ENCODE data around the gene PPIL4. TPM values are rescaled to one million over a fixed set of nuclear protein-coding genes. Genes with fewer than 3 reads are reported as not detected.
A peak's percentile ranks its signal among the peaks of the same experiment; 100 is the strongest.

The PPIL4 gene
- total and polyA plus RNA-seq, 2 of the 13 experiments (the other 11 are each of a cell fraction or from before 2014, with no cell fraction given) = 5.5 to 46.0 TPM

DNA sequence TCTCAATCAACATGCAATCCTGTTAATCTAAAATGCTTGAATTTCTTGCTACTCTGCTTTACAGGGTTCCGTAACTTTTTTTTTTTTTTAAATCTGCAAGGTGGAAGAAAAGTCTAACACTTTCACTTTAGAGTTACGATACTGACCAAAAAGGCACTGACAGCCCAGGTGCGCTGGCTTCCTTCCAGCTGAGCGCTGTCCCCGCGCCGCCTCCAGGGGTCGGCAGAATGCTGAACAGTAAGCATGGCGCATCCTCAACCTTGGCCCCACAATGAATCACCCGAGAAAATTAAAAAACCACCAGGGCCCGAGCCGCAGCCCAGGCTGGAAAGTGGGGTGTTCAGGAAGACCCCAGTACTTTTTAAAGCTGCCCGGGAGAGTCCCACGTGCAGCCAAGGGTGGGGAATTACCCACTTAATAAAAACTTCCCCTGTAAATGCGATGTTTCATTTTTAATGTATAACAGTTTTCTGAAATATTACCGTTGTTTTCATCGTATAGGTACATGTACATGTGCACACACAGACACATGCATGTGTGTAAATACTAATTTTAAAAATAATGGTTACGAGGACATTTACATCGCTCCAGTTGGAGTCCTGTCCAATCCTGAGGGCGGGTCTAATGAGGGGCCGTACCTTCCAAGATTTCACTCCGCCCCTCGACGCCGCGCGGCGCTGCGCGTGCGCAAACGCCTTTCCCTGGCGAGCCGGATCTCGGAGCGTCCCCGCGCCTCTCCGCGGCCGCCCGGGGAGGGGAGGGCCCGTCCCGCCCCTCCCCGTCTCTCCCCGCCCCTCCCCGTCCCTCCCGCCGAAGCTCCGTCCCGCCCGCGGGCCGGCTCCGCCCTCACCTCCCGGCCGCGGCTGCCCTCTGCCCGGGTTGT, 19.9 kb upstream of the PPIL4 start, which contains the start of gene GINM1 (continued):
- TF ChIP-seq, protein P1, sequence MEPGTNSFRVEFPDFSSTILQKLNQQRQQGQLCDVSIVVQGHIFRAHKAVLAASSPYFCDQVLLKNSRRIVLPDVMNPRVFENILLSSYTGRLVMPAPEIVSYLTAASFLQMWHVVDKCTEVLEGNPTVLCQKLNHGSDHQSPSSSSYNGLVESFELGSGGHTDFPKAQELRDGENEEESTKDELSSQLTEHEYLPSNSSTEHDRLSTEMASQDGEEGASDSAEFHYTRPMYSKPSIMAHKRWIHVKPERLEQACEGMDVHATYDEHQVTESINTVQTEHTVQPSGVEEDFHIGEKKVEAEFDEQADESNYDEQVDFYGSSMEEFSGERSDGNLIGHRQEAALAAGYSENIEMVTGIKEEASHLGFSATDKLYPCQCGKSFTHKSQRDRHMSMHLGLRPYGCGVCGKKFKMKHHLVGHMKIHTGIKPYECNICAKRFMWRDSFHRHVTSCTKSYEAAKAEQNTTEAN (CRISPR knock-in tag; conservative IDR thresholded peaks at IDR 0.05) = 0 out of 2 replicates have a peak, but pooled peaks have one; percentile 22
- 0 out of 2 replicates have a peak, but pooled peaks have one; percentile 39 for TF ChIP-seq ZBTB3 (CRISPR knock-in tag; IDR thresholded peaks at IDR 0.05; ENCODE audit: borderline replicate concordance, low read depth)
- TF ChIP-seq, protein P2, sequence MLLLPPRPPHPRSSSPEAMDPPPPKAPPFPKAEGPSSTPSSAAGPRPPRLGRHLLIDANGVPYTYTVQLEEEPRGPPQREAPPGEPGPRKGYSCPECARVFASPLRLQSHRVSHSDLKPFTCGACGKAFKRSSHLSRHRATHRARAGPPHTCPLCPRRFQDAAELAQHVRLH (CRISPR knock-in tag; IDR thresholded peaks at IDR 0.05; ENCODE audit: borderline replicate concordance, low read depth) = peak; percentile 62; the same call in 1 of the 2 replicates
- TF ChIP-seq, protein P3, sequence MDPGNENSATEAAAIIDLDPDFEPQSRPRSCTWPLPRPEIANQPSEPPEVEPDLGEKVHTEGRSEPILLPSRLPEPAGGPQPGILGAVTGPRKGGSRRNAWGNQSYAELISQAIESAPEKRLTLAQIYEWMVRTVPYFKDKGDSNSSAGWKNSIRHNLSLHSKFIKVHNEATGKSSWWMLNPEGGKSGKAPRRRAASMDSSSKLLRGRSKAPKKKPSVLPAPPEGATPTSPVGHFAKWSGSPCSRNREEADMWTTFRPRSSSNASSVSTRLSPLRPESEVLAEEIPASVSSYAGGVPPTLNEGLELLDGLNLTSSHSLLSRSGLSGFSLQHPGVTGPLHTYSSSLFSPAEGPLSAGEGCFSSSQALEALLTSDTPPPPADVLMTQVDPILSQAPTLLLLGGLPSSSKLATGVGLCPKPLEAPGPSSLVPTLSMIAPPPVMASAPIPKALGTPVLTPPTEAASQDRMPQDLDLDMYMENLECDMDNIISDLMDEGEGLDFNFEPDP (CRISPR knock-in tag; conservative IDR thresholded peaks at IDR 0.05) = no peak
- no peak for TF ChIP-seq MTA3 (CRISPR knock-in tag; IDR thresholded peaks at IDR 0.05)
- no peak for TF ChIP-seq ZNF790 (CRISPR knock-in tag; IDR thresholded peaks at IDR 0.05; ENCODE audit: borderline replicate concordance)
- TF ChIP-seq, protein P4, sequence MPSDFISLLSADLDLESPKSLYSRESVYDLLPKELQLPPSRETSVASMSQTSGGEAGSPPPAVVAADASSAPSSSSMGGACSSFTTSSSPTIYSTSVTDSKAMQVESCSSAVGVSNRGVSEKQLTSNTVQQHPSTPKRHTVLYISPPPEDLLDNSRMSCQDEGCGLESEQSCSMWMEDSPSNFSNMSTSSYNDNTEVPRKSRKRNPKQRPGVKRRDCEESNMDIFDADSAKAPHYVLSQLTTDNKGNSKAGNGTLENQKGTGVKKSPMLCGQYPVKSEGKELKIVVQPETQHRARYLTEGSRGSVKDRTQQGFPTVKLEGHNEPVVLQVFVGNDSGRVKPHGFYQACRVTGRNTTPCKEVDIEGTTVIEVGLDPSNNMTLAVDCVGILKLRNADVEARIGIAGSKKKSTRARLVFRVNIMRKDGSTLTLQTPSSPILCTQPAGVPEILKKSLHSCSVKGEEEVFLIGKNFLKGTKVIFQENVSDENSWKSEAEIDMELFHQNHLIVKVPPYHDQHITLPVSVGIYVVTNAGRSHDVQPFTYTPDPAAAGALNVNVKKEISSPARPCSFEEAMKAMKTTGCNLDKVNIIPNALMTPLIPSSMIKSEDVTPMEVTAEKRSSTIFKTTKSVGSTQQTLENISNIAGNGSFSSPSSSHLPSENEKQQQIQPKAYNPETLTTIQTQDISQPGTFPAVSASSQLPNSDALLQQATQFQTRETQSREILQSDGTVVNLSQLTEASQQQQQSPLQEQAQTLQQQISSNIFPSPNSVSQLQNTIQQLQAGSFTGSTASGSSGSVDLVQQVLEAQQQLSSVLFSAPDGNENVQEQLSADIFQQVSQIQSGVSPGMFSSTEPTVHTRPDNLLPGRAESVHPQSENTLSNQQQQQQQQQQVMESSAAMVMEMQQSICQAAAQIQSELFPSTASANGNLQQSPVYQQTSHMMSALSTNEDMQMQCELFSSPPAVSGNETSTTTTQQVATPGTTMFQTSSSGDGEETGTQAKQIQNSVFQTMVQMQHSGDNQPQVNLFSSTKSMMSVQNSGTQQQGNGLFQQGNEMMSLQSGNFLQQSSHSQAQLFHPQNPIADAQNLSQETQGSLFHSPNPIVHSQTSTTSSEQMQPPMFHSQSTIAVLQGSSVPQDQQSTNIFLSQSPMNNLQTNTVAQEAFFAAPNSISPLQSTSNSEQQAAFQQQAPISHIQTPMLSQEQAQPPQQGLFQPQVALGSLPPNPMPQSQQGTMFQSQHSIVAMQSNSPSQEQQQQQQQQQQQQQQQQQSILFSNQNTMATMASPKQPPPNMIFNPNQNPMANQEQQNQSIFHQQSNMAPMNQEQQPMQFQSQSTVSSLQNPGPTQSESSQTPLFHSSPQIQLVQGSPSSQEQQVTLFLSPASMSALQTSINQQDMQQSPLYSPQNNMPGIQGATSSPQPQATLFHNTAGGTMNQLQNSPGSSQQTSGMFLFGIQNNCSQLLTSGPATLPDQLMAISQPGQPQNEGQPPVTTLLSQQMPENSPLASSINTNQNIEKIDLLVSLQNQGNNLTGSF (CRISPR knock-in tag; IDR thresholded peaks at IDR 0.05) = no peak
- no peak for TF ChIP-seq PHB2 (IDR thresholded peaks at IDR 0.05; ENCODE audit: partially characterized antibody)
- TF ChIP-seq, protein P5, sequence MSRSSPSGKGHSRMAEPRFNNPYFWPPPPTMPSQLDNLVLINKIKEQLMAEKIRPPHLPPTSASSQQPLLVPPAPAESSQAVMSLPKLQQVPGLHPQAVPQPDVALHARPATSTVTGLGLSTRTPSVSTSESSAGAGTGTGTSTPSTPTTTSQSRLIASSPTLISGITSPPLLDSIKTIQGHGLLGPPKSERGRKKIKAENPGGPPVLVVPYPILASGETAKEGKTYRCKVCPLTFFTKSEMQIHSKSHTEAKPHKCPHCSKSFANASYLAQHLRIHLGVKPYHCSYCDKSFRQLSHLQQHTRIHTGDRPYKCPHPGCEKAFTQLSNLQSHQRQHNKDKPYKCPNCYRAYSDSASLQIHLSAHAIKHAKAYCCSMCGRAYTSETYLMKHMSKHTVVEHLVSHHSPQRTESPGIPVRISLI (CRISPR knock-in tag; IDR thresholded peaks at IDR 0.05; ENCODE audit: borderline replicate concordance) = peak; percentile 50; the same call in 1 of the 2 replicates
- no peak for TF ChIP-seq ZFP41 (CRISPR knock-in tag; IDR thresholded peaks at IDR 0.05; ENCODE audit: borderline replicate concordance)
- 0 out of 2 replicates have a peak, but pooled peaks have one; percentile 58 for TF ChIP-seq ZNF816 (CRISPR knock-in tag; IDR thresholded peaks at IDR 0.05; ENCODE audit: borderline replicate concordance)
- no peak for TF ChIP-seq CEBPB (IDR thresholded peaks at IDR 0.05; ENCODE audit: borderline replicate concordance, low read depth, low read length)
- TF ChIP-seq, protein P6, sequence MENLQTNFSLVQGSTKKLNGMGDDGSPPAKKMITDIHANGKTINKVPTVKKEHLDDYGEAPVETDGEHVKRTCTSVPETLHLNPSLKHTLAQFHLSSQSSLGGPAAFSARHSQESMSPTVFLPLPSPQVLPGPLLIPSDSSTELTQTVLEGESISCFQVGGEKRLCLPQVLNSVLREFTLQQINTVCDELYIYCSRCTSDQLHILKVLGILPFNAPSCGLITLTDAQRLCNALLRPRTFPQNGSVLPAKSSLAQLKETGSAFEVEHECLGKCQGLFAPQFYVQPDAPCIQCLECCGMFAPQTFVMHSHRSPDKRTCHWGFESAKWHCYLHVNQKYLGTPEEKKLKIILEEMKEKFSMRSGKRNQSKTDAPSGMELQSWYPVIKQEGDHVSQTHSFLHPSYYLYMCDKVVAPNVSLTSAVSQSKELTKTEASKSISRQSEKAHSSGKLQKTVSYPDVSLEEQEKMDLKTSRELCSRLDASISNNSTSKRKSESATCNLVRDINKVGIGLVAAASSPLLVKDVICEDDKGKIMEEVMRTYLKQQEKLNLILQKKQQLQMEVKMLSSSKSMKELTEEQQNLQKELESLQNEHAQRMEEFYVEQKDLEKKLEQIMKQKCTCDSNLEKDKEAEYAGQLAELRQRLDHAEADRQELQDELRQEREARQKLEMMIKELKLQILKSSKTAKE (CRISPR knock-in tag; IDR thresholded peaks at IDR 0.05; ENCODE audit: borderline replicate concordance) = no peak
- TF ChIP-seq RBM39 (IDR thresholded peaks at IDR 0.05; ENCODE audit: low read depth, low read length, poor library complexity, severe bottlenecking) = no peak
- TF ChIP-seq HDAC2 (CRISPR knock-in tag; IDR thresholded peaks at IDR 0.05) = peak; percentile 73; the same call in 1 of the 2 replicates
